Inflammatory macrophage treated with lipopolysaccharide for 4 hours (primary cell): Measurements from ENCODE around the gene PRTFDC1.
A peak's percentile ranks its signal among the peaks of the same experiment; 100 is the strongest.

Experiments used
- DNase-seq: peaks from one replicate; pipeline ENCODE4 v3.0.0-alpha.2; 2020

Gene PRTFDC1

GRCh38 chr10:24900888-24901685 is 51.3 kb downstream of the PRTFDC1 start:
- peak; percentile 93 for DNase-seq

GRCh38 chr10:24899571-24899970 is 52.8 kb downstream of the PRTFDC1 start:
- no peak for DNase-seq

- DNase-seq, result no peak
Measured at GRCh38 chr10:24898501-24898900, 53.9 kb downstream of the PRTFDC1 start.

GRCh38 chr10:24897326-24897926 is 55.0 kb downstream of the PRTFDC1 start:
- DNase-seq, result no peak

GRCh38 chr10:24894728-24895127 is 57.7 kb downstream of the PRTFDC1 start:
- no peak for DNase-seq

- peak; percentile 20 for DNase-seq
Measured at GRCh38 chr10:24894309-24894708, 58.1 kb downstream of the PRTFDC1 start.

GRCh38 chr10:24893127-24893526 is 59.3 kb downstream of the PRTFDC1 start:
- DNase-seq, result no peak

GRCh38 chr10:24891823-24892222 is 60.6 kb downstream of the PRTFDC1 start:
- DNase-seq, result no peak

- DNase-seq, result no peak
Measured at GRCh38 chr10:24889639-24890038, 62.8 kb downstream of the PRTFDC1 start.

GRCh38 chr10:24887855-24888231 is 64.6 kb downstream of the PRTFDC1 start:
- no peak for DNase-seq

GRCh38 chr10:24886290-24886680 is 66.1 kb downstream of the PRTFDC1 start:
- no peak for DNase-seq

GRCh38 chr10:24885551-24886289 is 66.7 kb downstream of the PRTFDC1 start:
- no peak for DNase-seq

- no peak for DNase-seq
Measured at GRCh38 chr10:24884793-24885192, 67.6 kb downstream of the PRTFDC1 start.

- DNase-seq, result no peak
Measured at GRCh38 chr10:24884316-24884715, 68.1 kb downstream of the PRTFDC1 start.

- no peak for DNase-seq
Measured at GRCh38 chr10:24883176-24883575, 69.2 kb downstream of the PRTFDC1 start.

- DNase-seq, result peak; percentile 84
Measured at GRCh38 chr10:24882047-24882698, 70.2 kb downstream of the PRTFDC1 start.

- DNase-seq, result peak; percentile 54
Measured at GRCh38 chr10:24879861-24880260, 72.5 kb downstream of the PRTFDC1 start.

- DNase-seq, result no peak
Measured at GRCh38 chr10:24874133-24874532, 78.3 kb downstream of the PRTFDC1 start.

- peak; percentile 91 for DNase-seq
Measured at GRCh38 chr10:24873281-24873683, 79.1 kb downstream of the PRTFDC1 start.

GRCh38 chr10:24872790-24873182 is 79.6 kb downstream of the PRTFDC1 start:
- no peak for DNase-seq

GRCh38 chr10:24872049-24872789 is 80.2 kb downstream of the PRTFDC1 start:
- DNase-seq, result peak; percentile 39
